ENCODE results near the gene PPP1CC.

PPP1CC gene

GRCh38 chr12:110683888-110684287 lies 58.8 kb downstream of the PPP1CC start:
- no peak for DNase-seq

- no peak for DNase-seq
Observed at GRCh38 chr12:110680032-110680431, 62.7 kb downstream of the PPP1CC start.

GRCh38 chr12:110679201-110679600 lies 63.5 kb downstream of the PPP1CC start:
- no peak for DNase-seq

- no peak for DNase-seq
Observed at GRCh38 chr12:110677982-110678381, 64.7 kb downstream of the PPP1CC start.

GRCh38 chr12:110677206-110677911 lies 65.3 kb downstream of the PPP1CC start:
- DNase-seq, result no peak

- no peak for DNase-seq
Observed at GRCh38 chr12:110676171-110676570, 66.5 kb downstream of the PPP1CC start.

- no peak for DNase-seq
Observed at GRCh38 chr12:110670161-110670701, 72.5 kb downstream of the PPP1CC start.
